Progenitor cell of endocrine pancreas (in vitro differentiated cells): Measurements from ENCODE around the gene CLINT1. TPM values are rescaled to one million over a fixed set of nuclear protein-coding genes. Genes with fewer than 3 reads are reported as not detected.

ENCODE experiments used
- DNase-seq: peaks from one replicate; pipeline ENCODE4 v3.0.0; 2021; ENCODE audit warnings: low spot score; ENCODE audit not compliant: unreplicated experiment
- H3K27ac Mint-ChIP-seq: 2 replicates; pipeline ENCODE4 v1.8.0; 2021; ENCODE audit warnings: mild to moderate bottlenecking, moderate library complexity, mixed read lengths
- H3K27me3 Mint-ChIP-seq: 2 replicates; pipeline ENCODE4 v1.8.0; 2021; ENCODE audit warnings: mixed read lengths
- H3K36me3 Mint-ChIP-seq: 2 replicates; pipeline ENCODE4 v1.8.0; 2022; ENCODE audit warnings: mixed read lengths; ENCODE audit not compliant: insufficient read depth
- H3K4me1 Mint-ChIP-seq: 2 replicates; pipeline ENCODE4 v1.8.0; 2021; ENCODE audit warnings: low read depth, mixed read lengths
- H3K4me3 Mint-ChIP-seq: 2 replicates; pipeline ENCODE4 v1.8.0; 2021; ENCODE audit warnings: low read depth, mild to moderate bottlenecking, moderate library complexity, mixed read lengths
- H3K9me3 Mint-ChIP-seq: 2 replicates; pipeline ENCODE4 v1.8.0; 2021; ENCODE audit warnings: low read depth, mixed read lengths
- CTCF ChIP-seq: fragments of 200-600 bp; sonication (generic); IDR thresholded peaks from one replicate; pipeline ENCODE4 v1.5.0; 2021; ENCODE audit warnings: antibody characterized with exemption, mild to moderate bottlenecking; ENCODE audit not compliant: unreplicated experiment
- total RNA-seq: library from RNA; stranded (reverse); gene quantifications from 2 replicates; pipeline ENCODE4 v1.2.1, GENCODE V29; 2021

The CLINT1 gene
- total RNA-seq, 1 donor from 2014 or later, result 82.3 TPM

- no peak for DNase-seq
- TF ChIP-seq CTCF, result no peak
- Mint-ChIP-seq H3K27ac (peak overlapping the region; percentile 86), H3K27me3 (no peaks in the 10 kb centered on the region), H3K4me1 (peaks cover 28% of the 10 kb centered on the region), H3K4me3 (no peak overlapping the region), H3K36me3 (peaks cover 7% of the 10 kb centered on the region), H3K9me3 (peaks cover 7% of the 10 kb centered on the region)
Observed at GRCh38 chr5:157821822-157822622, 36.9 kb downstream of the CLINT1 start.

- H3K9me3 Mint-ChIP-seq, result peaks cover 7% of the 10 kb centered on the region
- no peak for TF ChIP-seq CTCF
- H3K4me1 Mint-ChIP-seq, result peaks cover 28% of the 10 kb centered on the region
- H3K27ac Mint-ChIP-seq, result peak overlapping the region; percentile 81
- no peak overlapping the region for H3K4me3 Mint-ChIP-seq
- peaks cover 7% of the 10 kb centered on the region for H3K36me3 Mint-ChIP-seq
- DNase-seq, result no peak
- no peaks in the 10 kb centered on the region for H3K27me3 Mint-ChIP-seq
Observed at GRCh38 chr5:157821405-157821804, 37.5 kb downstream of the CLINT1 start.

GRCh38 chr5:157820593-157821252 lies 38.2 kb downstream of the CLINT1 start:
- DNase-seq, result no peak
- H3K4me1 Mint-ChIP-seq, result peaks cover 28% of the 10 kb centered on the region
- peaks cover 7% of the 10 kb centered on the region for H3K36me3 Mint-ChIP-seq
- H3K27me3 Mint-ChIP-seq, result no peaks in the 10 kb centered on the region
- H3K27ac Mint-ChIP-seq, result peak overlapping the region; percentile 89
- H3K4me3 Mint-ChIP-seq, result no peak overlapping the region
- H3K9me3 Mint-ChIP-seq, result peaks cover 7% of the 10 kb centered on the region
- peak; percentile 63 for TF ChIP-seq CTCF

- Mint-ChIP-seq H3K9me3 (peaks cover 7% of the 10 kb centered on the region), H3K27me3 (no peaks in the 10 kb centered on the region)
Observed at GRCh38 chr5:157819502-157820115, 39.3 kb downstream of the CLINT1 start.

More at GRCh38 chr5:157819502-157820115, 39.3 kb downstream of the CLINT1 start:
- Mint-ChIP-seq H3K4me3 (no peak overlapping the region), H3K36me3 (peaks cover 7% of the 10 kb centered on the region), H3K27ac (peak overlapping the region; percentile 89), H3K4me1 (peaks cover 28% of the 10 kb centered on the region)
- DNase-seq, result no peak
- TF ChIP-seq CTCF, result no peak
